Measurements from ENCODE around the gene ZNF28.
"Not testable (repeated sequence)": the region's sequence is repeated elsewhere in the genome, so short reads cannot be mapped to it uniquely, and the experiment has no call there.

The ZNF28 gene

GRCh38 chr19:52785506-52785905 lies 35.9 kb downstream of the ZNF28 start:
- intact Hi-C loops (cut with DNase I): no loop called here
- no peak for DNase-seq

- DNase-seq; intact Hi-C loops (cut with DNase I): not testable (repeated sequence)
These were observed 38.6 kb downstream of the ZNF28 start for GRCh38 chr19:52782864-52783263.

- no peak for DNase-seq
- intact Hi-C loops (cut with DNase I): no loop called here
These were observed 42.6 kb downstream of the ZNF28 start for GRCh38 chr19:52778811-52779210.

- intact Hi-C loops (cut with DNase I); DNase-seq: not testable (repeated sequence)
These were observed 65.0 kb downstream of the ZNF28 start for GRCh38 chr19:52756447-52756846.

GRCh38 chr19:52749780-52750179 lies 71.7 kb downstream of the ZNF28 start:
- DNase-seq: no peak
- intact Hi-C loops (cut with DNase I): no loop called here

GRCh38 chr19:52748336-52748950 lies 73.0 kb downstream of the ZNF28 start:
- intact Hi-C loops (cut with DNase I): no loop called here
- DNase-seq: no peak
